Skin epidermis (tissue), 12 donors: ENCODE data around the gene TMEM132A.

Experiments used
- H3K27ac ChIP-seq, 21 experiments: fragments of 200-600 bp; sonication (generic) in 11 of 21; one replicate each; pipeline ENCODE4 v1.5.0; 2020; ENCODE audit warnings: mild to moderate bottlenecking in 3 of 21, inconsistent platforms in 2 of 21, moderate library complexity in 2 of 21
- H3K4me3 ChIP-seq, 7 experiments: fragments of 200-600 bp; sonication (generic) in 2 of 7; one replicate each; pipeline ENCODE4 v1.5.0; 2020; ENCODE audit warnings: inconsistent platforms in 2 of 7, mild to moderate bottlenecking in 2 of 7, moderate library complexity in 1 of 7

The TMEM132A gene

DNA sequence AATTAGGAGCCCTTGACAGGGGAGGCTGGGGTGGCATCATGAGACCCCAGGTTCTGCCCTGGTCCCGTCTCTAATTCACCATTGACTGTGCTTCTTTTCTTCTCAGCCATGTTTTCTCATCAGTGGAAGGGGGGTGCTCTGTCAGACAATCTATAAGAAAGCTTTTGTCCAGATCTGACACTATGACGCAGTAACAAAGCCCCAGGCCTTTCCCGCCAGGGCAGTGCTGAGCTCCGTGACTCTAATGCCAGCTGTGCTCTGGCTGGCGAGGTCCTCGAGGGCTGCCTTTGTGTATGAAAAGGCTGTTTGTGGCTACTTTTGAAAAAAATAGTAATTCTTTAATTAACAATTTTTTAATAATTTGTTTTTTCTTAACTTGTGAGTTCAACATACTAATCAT lies 50.5 kb downstream of the TMEM132A start:
- H3K27ac ChIP-seq, result peak overlapping the region in 13 of 21 experiments; percentile 19 to 96 (median 58)
- H3K4me3 ChIP-seq, result peak overlapping the region in 2 of 7 experiments; percentile 38 to 44

DNA sequence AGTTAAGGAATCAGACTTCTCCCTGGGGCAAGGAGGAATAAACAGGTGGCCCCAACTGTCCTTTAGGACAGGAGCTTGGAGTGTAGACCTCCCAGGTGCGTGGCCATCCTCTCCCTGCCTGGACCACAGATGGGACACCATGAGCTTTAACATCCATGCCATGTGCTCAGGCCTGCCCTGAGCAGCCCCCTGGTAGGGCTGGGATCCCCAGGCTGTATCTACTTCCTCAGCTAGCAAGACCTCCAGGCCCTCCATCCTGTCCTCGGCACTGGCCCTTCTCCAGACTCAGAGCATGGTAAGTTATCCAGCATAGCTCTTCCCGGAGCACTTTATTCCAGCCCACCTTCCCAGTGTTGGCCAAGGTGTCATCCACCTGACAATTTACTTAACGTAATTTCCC lies 53.0 kb downstream of the TMEM132A start:
- Histone ChIP-seq H3K27ac (peak overlapping the region in 3 of 21 experiments; percentile 22 to 77 (median 63)), H3K4me3 (no peak overlapping the region)

DNA sequence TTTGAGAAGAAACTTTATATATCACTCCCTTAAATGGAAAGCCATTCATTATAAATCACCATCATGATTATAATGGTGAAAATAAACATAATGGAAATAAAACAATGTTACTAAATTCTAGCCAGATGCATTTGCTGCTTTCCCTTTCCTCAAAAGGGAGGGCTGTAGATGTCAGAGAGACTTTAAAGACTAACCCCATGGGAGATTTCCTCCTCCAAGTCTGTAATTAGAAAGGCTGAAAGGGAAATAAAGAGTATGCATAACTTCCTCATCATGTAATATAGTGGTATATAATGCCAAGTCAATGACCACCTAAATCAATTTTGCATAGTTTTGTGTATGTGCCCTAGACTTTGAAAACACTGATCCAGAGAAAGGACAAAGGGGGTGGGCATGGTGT lies 53.6 kb downstream of the TMEM132A start:
- H3K4me3 ChIP-seq, result no peak overlapping the region
- H3K27ac ChIP-seq, result peak overlapping the region in 7 of 21 experiments; percentile 28 to 77 (median 59)

DNA sequence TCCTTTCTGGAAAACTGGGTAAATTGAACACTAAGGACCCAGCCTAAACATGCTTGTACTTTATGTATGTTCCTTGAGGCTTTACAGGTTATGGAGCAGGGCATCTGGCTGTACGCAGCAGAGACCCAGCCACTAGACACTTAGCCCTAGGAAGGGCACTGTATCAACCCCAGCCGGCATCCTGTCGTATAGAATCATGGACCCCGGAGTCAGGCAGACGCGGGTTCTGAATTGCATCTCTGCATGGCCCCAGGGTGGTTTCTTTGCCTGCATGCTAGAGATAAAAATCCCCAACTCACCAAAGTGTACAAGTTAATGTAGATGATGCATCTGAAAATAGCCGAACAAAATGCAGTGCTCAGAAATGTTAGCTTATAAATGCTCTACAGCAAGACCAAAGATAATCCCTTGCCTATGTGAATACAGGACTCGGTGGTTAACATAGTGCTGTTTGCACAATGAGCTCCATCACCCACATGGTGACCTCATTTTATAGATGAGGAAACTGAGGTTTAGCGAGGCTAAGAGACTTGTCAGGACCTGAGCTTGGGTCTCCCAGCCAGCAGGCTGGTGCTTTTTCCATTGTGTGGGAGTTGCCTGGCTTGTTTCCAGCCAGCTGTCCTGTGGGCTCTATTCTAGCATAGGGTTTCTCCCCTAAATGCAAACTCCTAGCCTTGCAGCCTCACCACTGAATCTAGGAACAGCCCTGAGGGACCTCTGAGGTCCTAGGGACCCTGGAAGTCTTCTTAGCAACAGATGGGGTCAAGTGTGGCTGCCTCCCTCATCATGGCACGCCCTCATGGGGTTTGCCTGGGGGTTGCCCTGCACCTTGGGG lies 54.5 kb downstream of the TMEM132A start:
- Histone ChIP-seq H3K27ac (peak overlapping the region in 10 of 21 experiments; percentile 20 to 77 (median 50)), H3K4me3 (no peak overlapping the region)

DNA sequence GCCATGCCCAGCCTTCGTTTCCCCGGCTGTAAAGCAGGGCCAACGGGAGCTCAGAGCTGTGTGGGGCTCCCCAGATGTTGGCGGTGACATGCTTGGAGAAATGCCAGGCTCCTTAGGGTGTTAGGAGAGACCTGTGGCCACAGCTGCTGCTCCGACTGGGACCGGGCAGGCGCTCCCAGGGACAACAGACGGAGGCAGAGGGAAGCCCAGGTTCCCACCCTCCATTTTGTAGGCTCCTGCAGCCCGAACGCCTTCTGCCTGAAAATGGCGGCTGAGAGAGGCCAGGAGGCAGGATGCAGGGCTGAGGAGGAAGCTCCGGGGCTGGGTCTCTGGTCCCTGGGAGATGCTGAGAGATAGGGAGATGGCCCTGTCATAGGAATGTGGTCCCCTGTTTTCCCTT lies 57.3 kb downstream of the TMEM132A start:
- Histone ChIP-seq H3K4me3 (no peak overlapping the region), H3K27ac (peak overlapping the region in 4 of 21 experiments; percentile 11 to 68 (median 44))

DNA sequence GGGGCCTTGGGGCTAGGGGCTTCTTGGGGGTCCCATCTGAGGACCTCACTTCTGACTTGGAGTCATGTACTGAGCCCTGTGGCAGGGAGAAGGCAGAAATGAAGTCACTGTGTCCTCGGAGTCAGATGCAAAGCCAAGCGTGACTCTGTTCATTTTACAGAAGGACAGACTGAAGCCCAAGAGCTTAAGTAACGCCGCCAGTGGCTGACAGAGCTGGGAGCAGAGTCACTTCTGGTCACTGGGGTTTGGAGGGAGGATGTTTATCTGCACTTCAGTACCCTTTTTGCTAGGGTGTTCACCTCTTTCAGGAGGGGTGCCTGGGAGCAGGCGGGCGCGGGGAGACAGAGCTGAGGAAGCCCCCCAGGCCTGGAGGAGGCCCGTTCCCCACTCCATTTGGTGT lies 57.9 kb downstream of the TMEM132A start:
- Histone ChIP-seq H3K27ac (peak overlapping the region in 6 of 21 experiments; percentile 11 to 68 (median 33)), H3K4me3 (no peak overlapping the region)

DNA sequence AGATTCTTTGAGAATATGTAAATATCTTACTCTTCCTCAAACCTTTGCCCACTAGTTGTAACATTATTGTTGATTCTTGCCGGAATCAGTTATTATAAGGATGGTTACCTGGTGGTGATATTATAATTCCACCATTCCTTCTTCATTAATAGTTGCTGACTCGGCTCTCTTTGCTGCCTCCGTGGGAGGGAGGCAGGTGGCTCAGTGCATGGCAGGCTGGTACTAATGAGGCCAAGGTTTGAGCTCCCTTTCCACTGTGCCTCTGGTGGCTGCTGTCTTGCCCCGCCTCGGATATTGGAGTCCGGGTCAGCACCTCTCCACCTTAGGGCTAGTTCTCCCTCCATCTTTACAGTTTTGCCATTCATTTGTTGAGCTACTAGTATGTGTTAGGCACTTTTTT lies 59.9 kb downstream of the TMEM132A start:
- peak overlapping the region in 2 of 21 experiments; percentile 66 to 68 for H3K27ac ChIP-seq
- H3K4me3 ChIP-seq, result no peak overlapping the region

DNA sequence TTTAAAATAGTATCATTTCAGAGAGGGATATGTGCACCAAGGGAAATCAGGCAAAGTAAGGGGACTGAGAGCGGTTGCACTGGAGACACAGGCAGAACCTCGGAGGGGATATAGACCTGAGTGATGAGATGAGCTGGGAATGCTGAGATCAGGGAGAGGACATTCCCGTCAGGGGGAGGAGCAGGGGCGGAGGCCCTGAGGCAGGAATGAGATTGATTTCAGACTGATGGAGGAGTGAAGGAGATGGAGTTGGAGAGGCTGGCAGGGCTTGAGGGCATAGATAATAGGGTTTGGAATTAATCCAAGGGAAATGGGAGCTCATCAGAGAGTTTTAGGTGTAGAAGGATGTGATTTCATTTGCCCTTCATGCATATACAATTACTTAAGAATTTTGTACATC lies 60.4 kb downstream of the TMEM132A start:
- peak overlapping the region in 2 of 21 experiments; percentile 66 to 67 for H3K27ac ChIP-seq

DNA sequence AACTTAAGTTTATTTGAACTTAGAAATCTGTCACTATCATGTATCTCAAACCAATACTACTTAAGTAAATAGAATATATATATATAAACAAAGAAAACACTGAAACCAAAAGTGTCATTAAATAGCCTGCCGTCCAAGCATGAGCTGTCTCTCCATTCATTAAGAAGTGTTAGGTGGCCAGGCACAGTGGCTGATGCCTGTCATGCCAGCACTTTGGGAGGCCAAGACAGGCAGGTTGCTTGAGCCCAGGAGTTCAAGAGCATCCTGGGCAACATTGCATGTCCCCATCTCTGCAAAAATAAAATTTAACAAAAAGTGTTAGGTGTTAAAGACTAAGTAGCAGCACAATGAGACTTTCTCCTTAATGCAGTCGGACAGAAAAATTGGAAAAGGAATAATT lies 61.2 kb downstream of the TMEM132A start:
- peak overlapping the region in 13 of 21 experiments; percentile 0 to 83 (median 50) for H3K27ac ChIP-seq
- H3K4me3 ChIP-seq, result no peak overlapping the region

More for the DNA sequence above, 60.4 kb downstream of the TMEM132A start:
- no peak overlapping the region for H3K4me3 ChIP-seq

DNA sequence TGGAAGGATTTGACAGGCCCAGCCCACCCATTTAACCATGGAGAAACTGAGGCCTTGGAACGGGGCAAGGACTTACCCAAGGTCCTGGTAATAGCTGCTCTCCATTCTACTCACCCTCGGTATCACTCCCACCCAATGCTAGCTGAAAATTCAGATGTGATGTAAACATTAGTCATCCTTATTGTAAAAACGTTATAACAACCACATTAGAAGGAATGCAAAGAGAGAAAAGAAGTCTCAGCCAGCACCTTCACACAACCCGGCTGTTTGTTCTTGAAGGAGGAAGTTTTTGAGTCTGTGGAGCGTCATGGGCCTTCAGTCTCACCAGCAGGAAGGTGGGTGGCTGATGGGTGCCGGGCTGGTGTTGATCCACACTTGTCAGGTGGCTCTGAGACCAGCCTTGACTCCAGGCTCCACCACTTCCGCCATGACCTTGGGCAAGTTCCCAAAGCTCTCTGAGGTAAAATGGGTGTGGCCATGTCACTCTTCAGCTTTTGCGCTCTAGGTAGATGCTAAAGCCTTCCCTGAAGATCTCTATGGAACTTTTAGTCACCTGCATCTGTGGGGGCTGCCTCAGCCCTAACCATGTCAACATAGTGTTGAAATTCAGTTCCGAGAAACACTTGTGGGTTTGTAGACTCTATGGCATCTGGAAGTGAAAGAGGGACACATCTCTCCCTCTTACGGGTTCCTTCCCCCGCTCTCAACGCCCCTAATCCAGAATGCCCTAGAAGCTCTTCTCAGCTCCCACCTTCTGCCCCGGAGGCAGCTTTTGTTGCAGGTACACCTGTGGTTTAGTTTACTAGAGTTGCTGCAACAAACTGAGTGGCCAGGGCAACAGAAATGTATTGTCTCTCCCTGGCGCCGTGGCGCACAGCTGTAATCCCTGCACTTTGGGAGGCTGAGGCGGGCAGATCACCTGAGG lies 62.0 kb downstream of the TMEM132A start:
- H3K27ac ChIP-seq, result peak overlapping the region in 17 of 21 experiments; percentile 4 to 83 (median 45)

More for the DNA sequence above, 62.0 kb downstream of the TMEM132A start:
- H3K4me3 ChIP-seq, result no peak overlapping the region
